Transverse colon (tissue), 4 donors: ENCODE results near the gene HERC3. TPM values are rescaled to one million over a fixed set of nuclear protein-coding genes. Genes with fewer than 3 reads are reported as not detected.

ENCODE experiments used
- DNase-seq: peaks from one replicate; pipeline ENCODE4 v3.0.0-alpha.2; 2019
- H3K27ac ChIP-seq, 4 donors: fragments of 200-600 bp; sonication (generic); 2 replicates each; pipeline ENCODE4 v1.5.1; 2016 to 2018; ENCODE audit warnings: inconsistent platforms in 4 of 4
- H3K27me3 ChIP-seq: fragments of 200-600 bp; sonication (generic); 2 replicates; pipeline ENCODE4 v1.5.1; 2017; ENCODE audit warnings: inconsistent platforms
- H3K36me3 ChIP-seq, 4 donors: fragments of 200-600 bp; sonication (generic); 2 replicates each; pipeline ENCODE4 v1.5.1; 2017 to 2019; ENCODE audit warnings: inconsistent platforms in 4 of 4
- H3K4me1 ChIP-seq, 4 donors: fragments of 200-600 bp; sonication (generic); 2 replicates each; pipeline ENCODE4 v1.5.1; 2017 to 2020; ENCODE audit warnings: inconsistent platforms in 4 of 4
- H3K4me3 ChIP-seq, 4 donors: fragments of 200-600 bp; sonication (generic); 1 replicate in 1 of 4; 2 replicates in 3 of 4; pipeline versions ENCODE4 v1.5.1 to v1.6.1; 2017 to 2019; ENCODE audit warnings: inconsistent platforms in 4 of 4
- H3K9me3 ChIP-seq, 2 donors: fragments of 200-600 bp; sonication (generic); 2 replicates each; pipeline ENCODE4 v1.5.1; 2017 to 2019; ENCODE audit warnings: inconsistent platforms in 2 of 2
- CTCF ChIP-seq, 5 experiments: fragments of 200-600 bp in 3 of 5; fragments of 450-650 bp in 2 of 5; sonication (generic) in 3 of 5; IDR thresholded peaks; 1 replicate in 2 of 5; 2 replicates in 3 of 5; pipeline ENCODE4 v1.5.1; 2016 to 2017; ENCODE audit warnings: antibody characterized with exemption in 5 of 5, inconsistent platforms in 3 of 5, mild to moderate bottlenecking in 2 of 5, moderate library complexity in 1 of 5
- EP300 ChIP-seq: sonication (generic); formaldehyde crosslinking; IDR thresholded peaks from one replicate; pipeline ENCODE4 v1.6.1; 2017; ENCODE audit warnings: antibody characterized with exemption, low read depth
- POLR2A ChIP-seq: fragments of 450-650 bp; IDR thresholded peaks from one replicate; pipeline ENCODE4 v1.6.1; 2016; ENCODE audit warnings: antibody characterized with exemption, mild to moderate bottlenecking, moderate library complexity
- POLR2AphosphoS5 ChIP-seq, 3 donors: sonication (generic); formaldehyde crosslinking; IDR thresholded peaks; one replicate each; pipeline ENCODE4 v1.6.1; 2016; ENCODE audit warnings: antibody characterized with exemption in 3 of 3
- WGBS, 2 donors: methylation state at CpG; one replicate each; pipeline ENCODE4 v1.1.5; 2018; ENCODE audit warnings: low coverage in 1 of 2; 5-methylcytosine and 5-hydroxymethylcytosine counted together
- in situ Hi-C, 4 donors: fragments of 200-750 bp; cut with MboI; loops; one replicate each; pipeline versions ENCODE4 v1.15.0 to v1.15.1; 2017; ENCODE audit warnings: low sequenced_read_pairs in 3 of 4, low pct_ligation_motif_present in 1 of 4, low pct_unique_long_range_greater_than_20kb in 1 of 4
- intact Hi-C: fragments of 100-400 bp; cut with DNase I; formaldehyde crosslinking; loops from one replicate; pipeline ENCODE4 v1.15.1; 2023; ENCODE audit warnings: low total_unique reads
- total RNA-seq, 4 donors: library from RNA; depleted of rRNA; stranded (reverse); fragments of >200 nt; gene quantifications; one replicate each; pipeline ENCODE4 v1.1.0, GENCODE V29; 2016

The HERC3 gene
- total RNA-seq, 4 donors from 2014 or later: 38.9 to 64.1 (median 55.1) TPM

DNA sequence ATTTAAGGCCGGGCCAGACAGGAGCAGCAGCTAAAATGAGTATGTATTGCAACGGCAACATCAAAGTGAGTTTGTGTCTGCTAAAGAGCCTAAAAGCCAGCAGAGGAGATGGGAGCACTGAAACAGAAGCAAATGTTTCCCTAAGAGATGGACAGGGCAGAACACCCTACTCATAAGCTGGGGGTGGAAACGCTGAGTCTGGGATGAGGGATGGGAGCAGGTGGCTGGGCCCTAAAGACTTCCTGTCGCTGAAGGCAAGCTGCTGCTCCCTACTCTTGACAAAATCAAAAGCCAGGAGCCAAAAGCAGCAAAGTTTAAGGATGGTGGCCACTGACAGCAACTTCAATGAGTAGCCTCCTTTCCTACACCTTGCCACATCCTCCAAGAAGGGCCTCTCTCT lies 145.9 kb downstream of the HERC3 start:
- Histone ChIP-seq H3K27ac (peak overlapping the region; percentile 21 to 51 (median 37)), H3K9me3 (no peaks in the 10 kb centered on the region), H3K27me3 (no peaks in the 10 kb centered on the region), H3K4me1 (peaks cover 0 to 13% (median 5%) of the 10 kb centered on the region in 4 donors), H3K36me3 (peaks cover 0 to 11% (median 3%) of the 10 kb centered on the region in 4 donors), H3K4me3 (no peak overlapping the region)
- WGBS, 2 donors: 71 to 72% methylated on average over 4 of the region's 4 CpGs
- intact Hi-C loops (no loop called here), in situ Hi-C loops (no loop called here)
- DNase-seq: no peak
- TF ChIP-seq POLR2AphosphoS5 (IDR thresholded peaks at IDR 0.05) (no peak), EP300 (no peak), CTCF (IDR thresholded peaks at IDR 0.05) (no peak), POLR2A (no peak)

DNA sequence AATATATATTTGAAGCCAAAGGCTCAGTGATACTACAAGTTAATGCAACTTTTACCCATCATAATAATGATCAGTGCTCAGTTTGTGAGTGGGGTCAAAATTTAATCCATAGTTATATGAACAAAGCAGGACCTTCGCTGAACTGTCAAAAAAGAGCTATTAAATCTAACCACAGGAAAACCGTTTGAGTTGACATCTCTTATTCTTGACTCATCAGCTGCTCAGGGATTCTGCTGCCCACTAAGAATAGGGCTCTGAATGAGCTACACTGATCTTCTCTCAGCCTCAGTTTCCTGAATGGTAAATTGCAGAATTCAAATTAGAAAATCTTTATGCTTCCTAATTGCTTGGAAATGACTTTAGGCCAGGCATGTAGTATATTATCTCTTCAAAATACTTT lies 150.3 kb downstream of the HERC3 start:
- Histone ChIP-seq H3K27ac (no peak overlapping the region), H3K27me3 (no peaks in the 10 kb centered on the region), H3K36me3 (peaks cover 0 to 25% (median 6%) of the 10 kb centered on the region in 4 donors), H3K4me3 (no peak overlapping the region), H3K4me1 (peaks cover 0 to 8% (median 3%) of the 10 kb centered on the region in 4 donors), H3K9me3 (no peaks in the 10 kb centered on the region)
- DNase-seq: no peak
- TF ChIP-seq CTCF (IDR thresholded peaks at IDR 0.05): no peak
- no peak for TF ChIP-seq POLR2AphosphoS5 (IDR thresholded peaks at IDR 0.05)
- no peak for TF ChIP-seq EP300
- in situ Hi-C loops (no loop called here), intact Hi-C loops (no loop called here)
- 57 to 67% methylated on average over 2 of the region's 2 CpGs for WGBS, 2 donors

DNA sequence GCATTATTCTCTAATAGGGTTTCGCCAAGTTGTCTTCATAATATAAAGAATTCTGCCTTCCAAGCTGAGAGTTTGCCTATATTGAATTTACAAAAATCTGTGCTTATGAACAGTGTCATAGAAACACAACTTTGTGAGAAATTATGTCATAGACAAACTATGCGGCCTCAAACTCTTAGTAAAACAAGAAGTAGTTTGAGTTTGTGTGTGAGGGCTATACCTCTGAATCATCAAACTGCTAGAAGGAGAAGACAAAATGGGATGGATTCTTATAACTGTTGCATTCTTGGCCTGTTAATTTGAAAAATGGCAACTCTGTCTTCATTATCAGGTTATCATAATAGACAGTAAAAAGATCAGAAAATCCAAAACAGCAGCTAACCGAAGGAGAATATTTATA lies 151.4 kb downstream of the HERC3 start:
- Histone ChIP-seq H3K27ac (no peak overlapping the region), H3K9me3 (no peaks in the 10 kb centered on the region), H3K4me3 (no peak overlapping the region), H3K27me3 (no peaks in the 10 kb centered on the region), H3K4me1 (no peaks in the 10 kb centered on the region), H3K36me3 (peaks cover 0 to 28% (median 10%) of the 10 kb centered on the region in 4 donors)
- intact Hi-C loops (no loop called here), in situ Hi-C loops (no loop called here)
- TF ChIP-seq POLR2AphosphoS5 (IDR thresholded peaks at IDR 0.05): no peak
- TF ChIP-seq CTCF (IDR thresholded peaks at IDR 0.05): no peak
- TF ChIP-seq POLR2A: no peak
- no peak for TF ChIP-seq EP300
- 93 to 95% methylated on average over 3 of the region's 3 CpGs for WGBS, 2 donors
- DNase-seq: no peak

- H3K9me3 ChIP-seq: no peaks in the 10 kb centered on the region
- no peaks in the 10 kb centered on the region for H3K4me1 ChIP-seq
- no peak overlapping the region for H3K27ac ChIP-seq
- intact Hi-C loops (no loop called here), in situ Hi-C loops (no loop called here)
- peaks cover 0 to 33% (median 15%) of the 10 kb centered on the region in 4 donors for H3K36me3 ChIP-seq
- TF ChIP-seq CTCF (IDR thresholded peaks at IDR 0.05): no peak
- no peak for TF ChIP-seq EP300
- TF ChIP-seq POLR2AphosphoS5 (IDR thresholded peaks at IDR 0.05): no peak
- TF ChIP-seq POLR2A: no peak
- DNase-seq: no peak
- WGBS, 2 donors: 93 to 100% methylated on average over 3 of the region's 3 CpGs
- no peak overlapping the region for H3K4me3 ChIP-seq
- H3K27me3 ChIP-seq: no peaks in the 10 kb centered on the region
Observed at GRCh38 chr4:88744609-88745008, 152.3 kb downstream of the HERC3 start.
